ENCODE results near the gene ASB7. TPM values are rescaled to one million over a fixed set of nuclear protein-coding genes. Genes with fewer than 3 reads are reported as not detected.

The ASB7 gene
- total and polyA plus RNA-seq, 3 experiments from 2014 or later: 11.2 to 16.0 (median 14.9) TPM

- H3K27me3 ChIP-seq (ENCODE audit: insufficient read depth, low read length, poor library complexity, severe bottlenecking): peaks cover 1% of the 10 kb centered on the region
- no peaks in the 10 kb centered on the region for H3K36me3 Mint-ChIP-seq
- peak overlapping the region in 1 of 8 donors; percentile 42 for H3K27ac Mint-ChIP-seq
- no peak for DNase-seq
- H3K9me3 Mint-ChIP-seq: peaks cover 0 to 3% (median 0%) of the 10 kb centered on the region in 5 donors
- ChIA-PET POLR2A (no interaction called here), CTCF (no interaction called here)
- no peak overlapping the region for H3K4me3 Mint-ChIP-seq
- no peaks in the 10 kb centered on the region for H3K36me3 ChIP-seq (ENCODE audit: insufficient read depth, low read length)
- no peaks in the 10 kb centered on the region for H3K4me1 ChIP-seq (ENCODE audit: insufficient read depth, low read length)
- no peaks in the 10 kb centered on the region for H3K9me3 ChIP-seq (ENCODE audit: low read length)
- no peak overlapping the region for H3K27ac ChIP-seq (ENCODE audit: low read depth, low read length)
- no peaks in the 10 kb centered on the region for H3K4me1 Mint-ChIP-seq
- H3K4me3 ChIP-seq (ENCODE audit: low read length): no peak overlapping the region
- H3K27me3 Mint-ChIP-seq: peaks cover 5 to 20% of the 10 kb centered on the region in 2 donors
Measured at GRCh38 chr15:100689131-100689899, 86.9 kb downstream of the ASB7 start.

- no peak for DNase-seq
- Mint-ChIP-seq H3K9me3 (peaks cover 0 to 3% (median 0%) of the 10 kb centered on the region in 5 donors), H3K27me3 (peaks cover 5 to 20% of the 10 kb centered on the region in 2 donors), H3K27ac (no peak overlapping the region), H3K36me3 (no peaks in the 10 kb centered on the region), H3K4me1 (no peaks in the 10 kb centered on the region), H3K4me3 (no peak overlapping the region)
- Histone ChIP-seq H3K4me1 (ENCODE audit: insufficient read depth, low read length) (no peaks in the 10 kb centered on the region), H3K27ac (ENCODE audit: low read depth, low read length) (no peak overlapping the region), H3K27me3 (ENCODE audit: insufficient read depth, low read length, poor library complexity, severe bottlenecking) (peaks cover 5% of the 10 kb centered on the region), H3K9me3 (ENCODE audit: low read length) (no peaks in the 10 kb centered on the region), H3K4me3 (ENCODE audit: low read length) (no peak overlapping the region), H3K36me3 (ENCODE audit: insufficient read depth, low read length) (no peaks in the 10 kb centered on the region)
- ChIA-PET POLR2A (no interaction called here), CTCF (no interaction called here)
Measured at GRCh38 chr15:100690032-100690794, 87.8 kb downstream of the ASB7 start.

- Histone ChIP-seq H3K27ac (ENCODE audit: low read depth, low read length) (no peak overlapping the region), H3K9me3 (ENCODE audit: low read length) (no peaks in the 10 kb centered on the region), H3K27me3 (ENCODE audit: insufficient read depth, low read length, poor library complexity, severe bottlenecking) (peaks cover 5% of the 10 kb centered on the region), H3K4me1 (ENCODE audit: insufficient read depth, low read length) (no peaks in the 10 kb centered on the region), H3K36me3 (ENCODE audit: insufficient read depth, low read length) (no peaks in the 10 kb centered on the region), H3K4me3 (ENCODE audit: low read length) (no peak overlapping the region)
- Mint-ChIP-seq H3K36me3 (no peaks in the 10 kb centered on the region), H3K27me3 (peaks cover 5 to 20% of the 10 kb centered on the region in 2 donors), H3K9me3 (peaks cover 0 to 5% (median 0%) of the 10 kb centered on the region in 5 donors), H3K27ac (no peak overlapping the region), H3K4me1 (no peaks in the 10 kb centered on the region), H3K4me3 (no peak overlapping the region)
- ChIA-PET CTCF (no interaction called here), POLR2A (no interaction called here)
- no peak for DNase-seq
Measured at GRCh38 chr15:100690795-100691158, 88.4 kb downstream of the ASB7 start.

- Histone ChIP-seq H3K4me1 (ENCODE audit: insufficient read depth, low read length) (no peaks in the 10 kb centered on the region), H3K4me3 (ENCODE audit: low read length) (no peak overlapping the region), H3K9me3 (ENCODE audit: low read length) (no peaks in the 10 kb centered on the region), H3K27me3 (ENCODE audit: insufficient read depth, low read length, poor library complexity, severe bottlenecking) (peaks cover 5% of the 10 kb centered on the region), H3K36me3 (ENCODE audit: insufficient read depth, low read length) (no peaks in the 10 kb centered on the region), H3K27ac (ENCODE audit: low read depth, low read length) (no peak overlapping the region)
- Mint-ChIP-seq H3K27ac (no peak overlapping the region), H3K27me3 (peaks cover 5 to 24% of the 10 kb centered on the region in 2 donors), H3K4me3 (no peak overlapping the region), H3K36me3 (no peaks in the 10 kb centered on the region), H3K4me1 (no peaks in the 10 kb centered on the region), H3K9me3 (peaks cover 0 to 5% (median 0%) of the 10 kb centered on the region in 5 donors)
- ChIA-PET POLR2A (no interaction called here), CTCF (no interaction called here)
- DNase-seq: no peak
Measured at GRCh38 chr15:100691321-100691720, 88.9 kb downstream of the ASB7 start.

- Mint-ChIP-seq H3K4me3 (no peak overlapping the region), H3K36me3 (no peaks in the 10 kb centered on the region), H3K27ac (no peak overlapping the region), H3K9me3 (peaks cover 0 to 3% (median 0%) of the 10 kb centered on the region in 5 donors), H3K27me3 (peaks cover 7 to 27% of the 10 kb centered on the region in 2 donors), H3K4me1 (no peaks in the 10 kb centered on the region)
- H3K9me3 ChIP-seq (ENCODE audit: low read length): no peaks in the 10 kb centered on the region
- H3K36me3 ChIP-seq (ENCODE audit: insufficient read depth, low read length): no peaks in the 10 kb centered on the region
- no peak overlapping the region for H3K4me3 ChIP-seq (ENCODE audit: low read length)
- no peak for DNase-seq
- H3K4me1 ChIP-seq (ENCODE audit: insufficient read depth, low read length): no peaks in the 10 kb centered on the region
- peaks cover 5% of the 10 kb centered on the region for H3K27me3 ChIP-seq (ENCODE audit: insufficient read depth, low read length, poor library complexity, severe bottlenecking)
- ChIA-PET POLR2A (no interaction called here), CTCF (no interaction called here)
- H3K27ac ChIP-seq (ENCODE audit: low read depth, low read length): no peak overlapping the region
Measured at GRCh38 chr15:100692246-100692645, 89.9 kb downstream of the ASB7 start.

- ChIA-PET POLR2A (no interaction called here), CTCF (no interaction called here)
- H3K36me3 ChIP-seq (ENCODE audit: insufficient read depth, low read length): no peaks in the 10 kb centered on the region
- no peak overlapping the region for H3K4me3 ChIP-seq (ENCODE audit: low read length)
- no peak overlapping the region for H3K27ac ChIP-seq (ENCODE audit: low read depth, low read length)
- Mint-ChIP-seq H3K4me3 (no peak overlapping the region), H3K4me1 (no peaks in the 10 kb centered on the region), H3K9me3 (peaks cover 0 to 3% (median 0%) of the 10 kb centered on the region in 5 donors), H3K27ac (no peak overlapping the region), H3K27me3 (peaks cover 7 to 28% of the 10 kb centered on the region in 2 donors), H3K36me3 (no peaks in the 10 kb centered on the region)
- H3K4me1 ChIP-seq (ENCODE audit: insufficient read depth, low read length): no peaks in the 10 kb centered on the region
- peaks cover 5% of the 10 kb centered on the region for H3K27me3 ChIP-seq (ENCODE audit: insufficient read depth, low read length, poor library complexity, severe bottlenecking)
- H3K9me3 ChIP-seq (ENCODE audit: low read length): no peaks in the 10 kb centered on the region
- no peak for DNase-seq
Measured at GRCh38 chr15:100692671-100693070, 90.3 kb downstream of the ASB7 start.

GRCh38 chr15:100693451-100693850 is 91.1 kb downstream of the ASB7 start:
- no peak overlapping the region for H3K4me3 Mint-ChIP-seq
- Histone ChIP-seq H3K27me3 (ENCODE audit: insufficient read depth, low read length, poor library complexity, severe bottlenecking) (peaks cover 5% of the 10 kb centered on the region), H3K4me3 (ENCODE audit: low read length) (no peak overlapping the region), H3K4me1 (ENCODE audit: insufficient read depth, low read length) (no peaks in the 10 kb centered on the region), H3K9me3 (ENCODE audit: low read length) (no peaks in the 10 kb centered on the region), H3K36me3 (ENCODE audit: insufficient read depth, low read length) (no peaks in the 10 kb centered on the region), H3K27ac (ENCODE audit: low read depth, low read length) (no peak overlapping the region)
- H3K27me3 Mint-ChIP-seq: peaks cover 7 to 28% of the 10 kb centered on the region in 2 donors
- ChIA-PET CTCF (no interaction called here), POLR2A (no interaction called here)
- no peak for DNase-seq
- H3K36me3 Mint-ChIP-seq: no peaks in the 10 kb centered on the region
- no peaks in the 10 kb centered on the region for H3K4me1 Mint-ChIP-seq
- peaks cover 0 to 3% (median 0%) of the 10 kb centered on the region in 5 donors for H3K9me3 Mint-ChIP-seq
- H3K27ac Mint-ChIP-seq: peak overlapping the region in 1 of 8 donors; percentile 88

GRCh38 chr15:100694381-100695021 is 92.1 kb downstream of the ASB7 start:
- H3K9me3 Mint-ChIP-seq: peaks cover 0 to 3% (median 0%) of the 10 kb centered on the region in 5 donors
- ChIA-PET POLR2A (no interaction called here), CTCF (no interaction called here)
- H3K4me1 Mint-ChIP-seq: no peaks in the 10 kb centered on the region
- H3K9me3 ChIP-seq (ENCODE audit: low read length): no peaks in the 10 kb centered on the region
- peaks cover 5% of the 10 kb centered on the region for H3K27me3 ChIP-seq (ENCODE audit: insufficient read depth, low read length, poor library complexity, severe bottlenecking)
- no peaks in the 10 kb centered on the region for H3K4me1 ChIP-seq (ENCODE audit: insufficient read depth, low read length)
- no peak overlapping the region for H3K4me3 ChIP-seq (ENCODE audit: low read length)
- H3K36me3 ChIP-seq (ENCODE audit: insufficient read depth, low read length): no peaks in the 10 kb centered on the region
- no peak overlapping the region for H3K27ac Mint-ChIP-seq
- peaks cover 11 to 28% of the 10 kb centered on the region in 2 donors for H3K27me3 Mint-ChIP-seq
- H3K27ac ChIP-seq (ENCODE audit: low read depth, low read length): no peak overlapping the region
- DNase-seq: no peak
- H3K4me3 Mint-ChIP-seq: no peak overlapping the region
- no peaks in the 10 kb centered on the region for H3K36me3 Mint-ChIP-seq

Measured in CD8-positive, alpha-beta memory T cell (primary cell).